ENCODE measurements around the gene KRTAP11-1. TPM values are rescaled to one million over a fixed set of nuclear protein-coding genes. Genes with fewer than 3 reads are reported as not detected.
A peak's percentile ranks its signal among the peaks of the same experiment; 100 is the strongest.

Gene KRTAP11-1
- total RNA-seq, 1 donor from 2014 or later = not detected

DNA sequence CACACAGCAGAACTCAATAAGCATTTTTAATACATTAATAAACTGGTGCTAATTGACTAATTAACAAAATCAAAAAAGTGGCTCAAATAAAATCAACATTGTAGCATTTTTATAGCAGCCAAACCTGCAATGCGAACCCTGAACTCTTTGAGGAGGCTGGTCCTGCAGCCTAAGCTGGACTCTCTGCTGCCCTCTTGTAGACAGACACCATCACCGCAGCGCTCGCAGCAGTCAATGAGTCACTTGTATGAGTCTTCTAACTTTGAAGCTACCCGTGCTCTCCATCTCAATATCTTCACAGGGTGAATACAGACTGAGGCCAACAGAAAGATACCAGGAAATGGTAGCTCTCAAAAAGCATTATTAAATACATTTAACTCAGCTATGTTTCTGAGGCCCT is 42.1 kb downstream of the KRTAP11-1 start:
- Mint-ChIP-seq H3K27me3 (ENCODE audit: unreplicated experiment) (no peaks in the 10 kb centered on the region), H3K4me1 (ENCODE audit: unreplicated experiment) (peaks cover 2% of the 10 kb centered on the region), H3K9me3 (ENCODE audit: unreplicated experiment) (no peaks in the 10 kb centered on the region), H3K36me3 (ENCODE audit: low read depth, unreplicated experiment) (no peaks in the 10 kb centered on the region), H3K27ac (ENCODE audit: unreplicated experiment) (no peak overlapping the region), H3K4me3 (ENCODE audit: unreplicated experiment) (no peak overlapping the region)
- peak; percentile 60 for DNase-seq (ENCODE audit: low spot score)
- TF ChIP-seq, protein P1, sequence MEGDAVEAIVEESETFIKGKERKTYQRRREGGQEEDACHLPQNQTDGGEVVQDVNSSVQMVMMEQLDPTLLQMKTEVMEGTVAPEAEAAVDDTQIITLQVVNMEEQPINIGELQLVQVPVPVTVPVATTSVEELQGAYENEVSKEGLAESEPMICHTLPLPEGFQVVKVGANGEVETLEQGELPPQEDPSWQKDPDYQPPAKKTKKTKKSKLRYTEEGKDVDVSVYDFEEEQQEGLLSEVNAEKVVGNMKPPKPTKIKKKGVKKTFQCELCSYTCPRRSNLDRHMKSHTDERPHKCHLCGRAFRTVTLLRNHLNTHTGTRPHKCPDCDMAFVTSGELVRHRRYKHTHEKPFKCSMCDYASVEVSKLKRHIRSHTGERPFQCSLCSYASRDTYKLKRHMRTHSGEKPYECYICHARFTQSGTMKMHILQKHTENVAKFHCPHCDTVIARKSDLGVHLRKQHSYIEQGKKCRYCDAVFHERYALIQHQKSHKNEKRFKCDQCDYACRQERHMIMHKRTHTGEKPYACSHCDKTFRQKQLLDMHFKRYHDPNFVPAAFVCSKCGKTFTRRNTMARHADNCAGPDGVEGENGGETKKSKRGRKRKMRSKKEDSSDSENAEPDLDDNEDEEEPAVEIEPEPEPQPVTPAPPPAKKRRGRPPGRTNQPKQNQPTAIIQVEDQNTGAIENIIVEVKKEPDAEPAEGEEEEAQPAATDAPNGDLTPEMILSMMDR (IDR thresholded peaks at IDR 0.05; ENCODE audit: unreplicated experiment) = peak; percentile 65

DNA sequence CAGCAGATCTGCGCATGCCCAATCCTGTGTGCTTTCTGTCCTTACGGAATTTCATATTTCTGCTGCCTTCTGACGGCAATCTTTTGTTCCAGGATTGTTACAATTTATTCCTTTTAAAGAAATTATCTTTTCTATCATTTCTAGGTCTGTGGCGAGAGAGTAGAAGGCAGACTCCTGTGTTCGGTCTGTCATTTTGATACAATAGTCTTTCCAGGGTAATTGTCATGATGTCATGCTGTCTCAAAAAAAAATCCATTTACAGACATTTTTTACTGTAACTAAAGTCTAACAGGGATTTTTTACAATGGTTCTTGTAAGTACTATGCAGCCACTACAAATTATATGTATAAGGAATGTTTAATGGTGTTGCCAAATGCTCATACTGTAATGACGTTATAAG is 42.8 kb downstream of the KRTAP11-1 start:
- no peak overlapping the region for H3K27ac Mint-ChIP-seq (ENCODE audit: unreplicated experiment)
- DNase-seq (ENCODE audit: low spot score) = no peak
- no peaks in the 10 kb centered on the region for H3K27me3 Mint-ChIP-seq (ENCODE audit: unreplicated experiment)
- TF ChIP-seq, protein P1 (IDR thresholded peaks at IDR 0.05; ENCODE audit: unreplicated experiment) = no peak
- peaks cover 2% of the 10 kb centered on the region for H3K4me1 Mint-ChIP-seq (ENCODE audit: unreplicated experiment)
- H3K9me3 Mint-ChIP-seq (ENCODE audit: unreplicated experiment) = no peaks in the 10 kb centered on the region
- H3K4me3 Mint-ChIP-seq (ENCODE audit: unreplicated experiment) = no peak overlapping the region
- H3K36me3 Mint-ChIP-seq (ENCODE audit: low read depth, unreplicated experiment) = no peaks in the 10 kb centered on the region

DNA sequence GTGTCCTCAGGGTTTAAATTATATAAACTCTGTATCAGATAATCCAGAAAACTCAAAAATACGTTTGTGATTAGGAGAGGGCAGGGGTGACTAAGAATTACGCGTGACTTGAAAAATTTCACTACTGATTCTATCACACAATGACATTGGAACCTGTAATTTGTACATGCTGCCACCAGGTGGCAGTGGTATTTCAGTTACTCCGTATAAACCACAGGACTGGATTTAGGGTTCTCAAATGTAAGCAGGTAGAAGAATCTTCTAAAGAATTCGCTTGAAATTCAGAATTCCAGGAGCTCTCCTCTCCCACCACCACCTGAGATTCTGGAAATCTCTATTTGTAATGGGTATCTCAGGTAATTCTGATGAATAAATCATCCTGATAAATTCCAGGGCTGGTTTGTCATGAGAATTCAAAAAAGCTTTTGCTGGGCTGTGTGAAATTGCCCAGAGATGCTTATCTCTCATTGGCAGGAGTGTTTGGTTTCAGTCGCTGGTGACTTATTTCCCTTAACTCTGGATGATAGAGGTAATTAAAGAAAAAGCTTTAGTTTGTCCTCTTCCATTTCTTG is 50.1 kb downstream of the KRTAP11-1 start:
- TF ChIP-seq, protein P1 (IDR thresholded peaks at IDR 0.05; ENCODE audit: unreplicated experiment) = peak; percentile 99
- H3K27ac Mint-ChIP-seq (ENCODE audit: unreplicated experiment) = no peak overlapping the region
- no peaks in the 10 kb centered on the region for H3K4me1 Mint-ChIP-seq (ENCODE audit: unreplicated experiment)
- H3K4me3 Mint-ChIP-seq (ENCODE audit: unreplicated experiment) = no peak overlapping the region
- H3K27me3 Mint-ChIP-seq (ENCODE audit: unreplicated experiment) = no peaks in the 10 kb centered on the region
- H3K9me3 Mint-ChIP-seq (ENCODE audit: unreplicated experiment) = no peaks in the 10 kb centered on the region
- H3K36me3 Mint-ChIP-seq (ENCODE audit: low read depth, unreplicated experiment) = no peaks in the 10 kb centered on the region
- DNase-seq (ENCODE audit: low spot score) = peak; percentile 28

Other genes starting within 250 kb of the KRTAP11-1 start
- not detected for gene KRTAP20-2, start 246.4 kb downstream of the KRTAP11-1 start, total RNA-seq (ENCODE audit: unreplicated experiment)
- not detected for gene KRTAP20-3, start 238.7 kb downstream of the KRTAP11-1 start, total RNA-seq (ENCODE audit: unreplicated experiment)
- not detected for gene KRTAP21-3, start 162.8 kb downstream of the KRTAP11-1 start, total RNA-seq (ENCODE audit: unreplicated experiment)
- gene KRTAP21-2, start 134.3 kb downstream of the KRTAP11-1 start, total RNA-seq (ENCODE audit: unreplicated experiment) = not detected
- gene KRTAP21-1, start 126.2 kb downstream of the KRTAP11-1 start, total RNA-seq (ENCODE audit: unreplicated experiment) = not detected
- gene KRTAP8-1, start 68.3 kb downstream of the KRTAP11-1 start, total RNA-seq (ENCODE audit: unreplicated experiment) = not detected
- not detected for gene KRTAP7-1, start 51.8 kb downstream of the KRTAP11-1 start, total RNA-seq (ENCODE audit: unreplicated experiment)
- not detected for gene KRTAP19-8, start 156.9 kb upstream of the KRTAP11-1 start, total RNA-seq (ENCODE audit: unreplicated experiment)

Measured in endothelial cell (in vitro differentiated cells).